Measurements from ENCODE around the gene STK26. TPM values are rescaled to one million over a fixed set of nuclear protein-coding genes. Genes with fewer than 3 reads are reported as not detected.

Gene STK26
- total RNA-seq (2014; rRNA removed) (47.4 and 50.7 TPM in 2 replicates), Bru-seq, nascent RNA (percentile 72 among the genes with signal in this experiment), BruChase-seq, experiment 1, labeled RNA remaining after a 6-hour chase (percentile 80 among the genes with signal in this experiment), BruChase-seq, experiment 2, labeled RNA remaining after a 2-hour chase (percentile 82 among the genes with signal in this experiment)
- long read RNA-seq, transcript STK26-202 (12 exons, 3,288 nt), result major isoform, 29 of 52 reads
- long read RNA-seq, partial matches to known transcripts, result 15 of 52 reads
- long read RNA-seq, other reads (novel, unspliced or antisense), result 7 of 52 reads

- no peaks in the 10 kb centered on the region for H3K9me2 ChIP-seq (replicated peaks; ENCODE audit: low read length)
- H3K4me2 ChIP-seq (ENCODE audit: low read length), result peak within 1 kb of the TSS; percentile 100
- no peaks in the 10 kb centered on the region for H3F3A ChIP-seq (ENCODE audit: low read length, unreplicated experiment)
- no peaks in the 10 kb centered on the region for H3K36me3 ChIP-seq (ENCODE audit: low read depth, low read length)
- H2AFZ ChIP-seq (ENCODE audit: low read length), result peak within 1 kb of the TSS; percentile 90
- H3K9ac ChIP-seq (ENCODE audit: low read length), result peak within 1 kb of the TSS; percentile 87
- H3K79me2 ChIP-seq (ENCODE audit: low read length), result peaks cover 48% of the 10 kb centered on the region
- peaks cover 18% of the 10 kb centered on the region for H4K20me1 ChIP-seq (ENCODE audit: low read length)
- H3K9me3 ChIP-seq (ENCODE audit: low read length), result no peaks in the 10 kb centered on the region
- H3K4me3 ChIP-seq (ENCODE audit: low read length), result peak within 1 kb of the TSS; percentile 96
- POLR2A ChIA-PET (ENCODE audit: unreplicated experiment), result no interaction called here
- ATAC-seq (peak; percentile 76), DNase-seq (peak; percentile 84)
- BruUV-seq (replicated peaks), result no TSS peak
- intact Hi-C loops (cut with micrococcal nuclease), result loop anchor here (1.0 to 10.0 kb wide), 4 partner anchors 48 to 452 kb away; partner anchors contain the start of gene RAP2C
- peak within 1 kb of the TSS; percentile 76 for H3K27ac ChIP-seq (ENCODE audit: low read length)
- H3K4me1 ChIP-seq (ENCODE audit: insufficient read depth, low read length), result peaks cover 25% of the 10 kb centered on the region
- no peaks in the 10 kb centered on the region for H3K27me3 ChIP-seq (ENCODE audit: low read length)
- CTCF ChIA-PET, result interaction anchor here (0.6 to 1.0 kb wide), 3 partner anchors 48 to 196 kb away, joined by 3 to 5 read pairs (median 3); partner anchors contain the start of gene RAP2C
- TF ChIP-seq EZH2phosphoT487 (IDR thresholded peaks at IDR 0.05; ENCODE audit: borderline replicate concordance, low read length) (no peak), CTCF (conservative IDR thresholded peaks at IDR 0.05; ENCODE audit: low read depth, low read length) (no peak), EZH2 (IDR thresholded peaks at IDR 0.05; ENCODE audit: low read length, unreplicated experiment) (no peak)
These were observed at the start of gene STK26 for GRCh38 chrX:132022967-132023895. Gene STK26, plus strand, starts transcription at chrX:132023302. Its CDS starts 316 bp downstream, at chrX:132023618.

- no peak for DNase-seq
- POLR2A ChIA-PET (ENCODE audit: unreplicated experiment), result no interaction called here
- CTCF ChIA-PET, result no interaction called here
- no peak overlapping the region for H3K9ac ChIP-seq (ENCODE audit: low read length)
- H3K27me3 ChIP-seq (ENCODE audit: low read length), result no peaks in the 10 kb centered on the region
- no peak overlapping the region for H3K4me2 ChIP-seq (ENCODE audit: low read length)
- no peak for ATAC-seq
- no peaks in the 10 kb centered on the region for H3K79me2 ChIP-seq (ENCODE audit: low read length)
- no peaks in the 10 kb centered on the region for H3K9me2 ChIP-seq (replicated peaks; ENCODE audit: low read length)
- no peak overlapping the region for H3K4me3 ChIP-seq (ENCODE audit: low read length)
- H3K4me1 ChIP-seq (ENCODE audit: insufficient read depth, low read length), result no peaks in the 10 kb centered on the region
- intact Hi-C loops (cut with micrococcal nuclease), result no loop called here
- no peaks in the 10 kb centered on the region for H3K9me3 ChIP-seq (ENCODE audit: low read length)
- H2AFZ ChIP-seq (ENCODE audit: low read length), result no peak overlapping the region
- no peaks in the 10 kb centered on the region for H3F3A ChIP-seq (ENCODE audit: low read length, unreplicated experiment)
- H3K27ac ChIP-seq (ENCODE audit: low read length), result no peak overlapping the region
- no peaks in the 10 kb centered on the region for H4K20me1 ChIP-seq (ENCODE audit: low read length)
- no peaks in the 10 kb centered on the region for H3K36me3 ChIP-seq (ENCODE audit: low read depth, low read length)
- TF ChIP-seq EZH2 (IDR thresholded peaks at IDR 0.05; ENCODE audit: low read length, unreplicated experiment) (no peak), EZH2phosphoT487 (IDR thresholded peaks at IDR 0.05; ENCODE audit: borderline replicate concordance, low read length) (no peak), CTCF (conservative IDR thresholded peaks at IDR 0.05; ENCODE audit: low read depth, low read length) (no peak)
- BruUV-seq (replicated peaks), result no TSS peak
These were observed 47.3 kb upstream of the STK26 start for GRCh38 chrX:131975851-131976250.

All from PC-3 (cell line).